Stimulated activated effector memory CD8-positive, alpha-beta T cell treated with anti-CD3 and anti-CD28 coated beads, Interleukin-12 subunit alpha, Interleukin-12 subunit beta, amount 100 ng/mL, for 72 hours (primary cell): Measurements from ENCODE around the gene CATSPERB.
"Not testable (repeated sequence)": the region's sequence is repeated elsewhere in the genome, so short reads cannot be mapped to it uniquely, and the experiment has no call there.

Experiments used
- ATAC-seq: fragments of 150-1000 bp; cut with Tn5 transposase; 2 replicates; pipeline ENCODE4 v1.10.0; 2021
- DNase-seq, 2 donors: peaks; one replicate each; pipeline ENCODE4 v3.0.0; 2021 to 2022; ENCODE audit warnings: low spot score in 2 of 2
- H3K27ac Mint-ChIP-seq: one replicate; pipeline ENCODE4 v1.8.0; 2022; ENCODE audit warnings: mild to moderate bottlenecking, mixed read lengths
- H3K36me3 Mint-ChIP-seq: one replicate; pipeline ENCODE4 v1.8.0; 2022; ENCODE audit warnings: mild to moderate bottlenecking, mixed read lengths
- H3K4me1 Mint-ChIP-seq: one replicate; pipeline ENCODE4 v1.8.0; 2022; ENCODE audit warnings: mixed read lengths
- H3K4me3 Mint-ChIP-seq: one replicate; pipeline ENCODE4 v1.8.0; 2022; ENCODE audit warnings: mild to moderate bottlenecking, mixed read lengths
- H3K9me3 Mint-ChIP-seq: one replicate; pipeline ENCODE4 v1.8.0; 2022; ENCODE audit warnings: mixed read lengths

The CATSPERB gene

DNA sequence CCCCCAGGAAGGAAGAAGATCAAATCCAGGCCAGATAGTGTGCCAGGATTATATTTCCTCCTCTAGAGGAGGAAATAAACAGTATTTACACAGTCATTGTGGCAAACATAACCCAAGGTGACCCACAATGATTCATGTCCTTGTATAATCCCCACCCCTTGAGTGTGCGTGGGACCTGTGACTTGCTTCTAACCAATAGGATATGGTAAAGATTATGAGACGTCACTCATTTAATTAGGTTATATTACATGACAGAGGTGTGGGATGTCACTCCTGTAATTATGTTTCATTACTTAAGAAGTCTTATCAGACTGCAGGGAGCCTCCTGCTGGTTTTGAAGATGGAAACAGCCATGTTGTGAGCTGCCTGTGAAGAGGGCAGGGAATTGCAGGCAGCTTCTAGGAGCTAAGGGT is 12.2 kb upstream of the CATSPERB start:
- Mint-ChIP-seq H3K36me3 (no peaks in the 10 kb centered on the region), H3K4me1 (no peaks in the 10 kb centered on the region), H3K27ac (peak overlapping the region; percentile 88), H3K9me3 (no peaks in the 10 kb centered on the region), H3K4me3 (no peak overlapping the region)
- DNase-seq (no peak), ATAC-seq (peak; percentile 97)

DNA sequence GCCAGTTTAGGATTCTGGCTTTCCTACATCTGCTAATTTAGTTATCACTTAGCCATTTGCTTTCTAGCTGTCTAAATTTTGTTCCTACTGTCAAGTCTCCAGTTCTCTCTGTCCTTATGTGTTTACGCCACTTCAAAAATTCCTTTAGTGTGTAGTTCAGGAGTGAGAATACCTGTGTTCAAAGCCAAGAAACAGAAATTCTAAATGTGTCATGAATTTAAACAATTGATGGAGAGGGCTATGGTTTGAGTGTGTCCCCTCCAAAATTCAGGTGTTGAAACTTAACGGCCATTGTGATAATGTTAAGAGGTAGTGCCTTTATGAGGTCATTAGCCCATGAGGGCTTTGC is 11.4 kb upstream of the CATSPERB start:
- no peak overlapping the region for H3K4me3 Mint-ChIP-seq
- DNase-seq (no peak), ATAC-seq (no peak)
- H3K36me3 Mint-ChIP-seq: no peaks in the 10 kb centered on the region
- no peaks in the 10 kb centered on the region for H3K9me3 Mint-ChIP-seq
- no peaks in the 10 kb centered on the region for H3K4me1 Mint-ChIP-seq
- H3K27ac Mint-ChIP-seq: peak overlapping the region; percentile 88

DNA sequence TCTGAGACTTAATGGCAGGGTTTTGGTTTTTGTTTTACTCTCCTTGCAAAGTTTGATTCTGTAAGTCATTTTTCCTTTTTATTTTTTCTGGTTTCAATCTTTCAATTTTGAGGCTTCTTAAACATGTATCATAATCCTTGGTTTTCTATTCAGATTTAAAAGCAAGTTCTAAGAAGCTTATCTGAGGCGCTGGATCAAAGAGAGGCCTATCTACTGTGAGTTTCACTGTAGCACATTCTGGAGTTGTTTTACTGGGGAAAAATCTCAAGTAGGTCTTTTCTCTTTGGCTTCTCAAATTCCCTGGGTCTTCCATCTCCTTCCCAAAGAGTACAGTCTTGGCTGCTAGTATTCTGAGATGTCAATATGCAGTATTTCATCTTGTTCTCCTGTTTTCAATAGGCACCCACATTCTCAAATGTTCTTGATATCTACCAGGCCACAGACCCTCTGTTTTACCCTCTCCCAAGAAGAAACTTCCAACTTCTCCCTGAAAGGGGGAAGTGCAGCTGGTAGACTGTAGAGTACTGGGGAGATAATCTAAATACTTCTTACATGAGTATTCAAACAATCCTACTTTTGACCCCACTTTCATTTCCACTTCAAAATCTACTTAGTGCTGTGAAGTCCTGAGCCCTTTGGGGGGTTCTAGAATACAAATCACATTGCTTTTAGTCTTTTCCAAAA is 10.9 kb upstream of the CATSPERB start:
- no peak for DNase-seq
- no peaks in the 10 kb centered on the region for H3K9me3 Mint-ChIP-seq
- H3K4me1 Mint-ChIP-seq: no peaks in the 10 kb centered on the region
- peak overlapping the region; percentile 88 for H3K27ac Mint-ChIP-seq
- ATAC-seq: no peak
- H3K36me3 Mint-ChIP-seq: no peaks in the 10 kb centered on the region
- H3K4me3 Mint-ChIP-seq: no peak overlapping the region

DNA sequence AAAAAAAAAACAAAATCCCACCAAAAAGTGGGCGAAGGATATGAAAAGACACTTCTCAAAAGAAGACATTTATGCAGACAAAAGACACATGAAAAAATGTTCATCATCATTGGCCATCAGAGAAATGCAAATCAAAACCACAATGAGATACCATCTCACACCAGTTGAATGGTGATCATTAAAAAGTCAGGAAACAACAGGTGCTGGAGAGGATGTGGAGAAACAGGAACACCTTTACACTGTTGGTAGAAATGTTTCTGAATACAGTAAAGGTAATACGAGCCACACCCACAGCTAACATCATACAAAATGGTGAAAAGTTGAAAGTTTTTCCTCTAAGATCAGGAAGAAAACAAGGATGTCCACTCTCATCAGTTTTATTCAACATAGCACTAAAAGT is 8.0 kb upstream of the CATSPERB start:
- H3K9me3 Mint-ChIP-seq, H3K36me3 Mint-ChIP-seq, ATAC-seq, H3K4me3 Mint-ChIP-seq, DNase-seq, H3K4me1 Mint-ChIP-seq, H3K27ac Mint-ChIP-seq: not testable (repeated sequence)

DNA sequence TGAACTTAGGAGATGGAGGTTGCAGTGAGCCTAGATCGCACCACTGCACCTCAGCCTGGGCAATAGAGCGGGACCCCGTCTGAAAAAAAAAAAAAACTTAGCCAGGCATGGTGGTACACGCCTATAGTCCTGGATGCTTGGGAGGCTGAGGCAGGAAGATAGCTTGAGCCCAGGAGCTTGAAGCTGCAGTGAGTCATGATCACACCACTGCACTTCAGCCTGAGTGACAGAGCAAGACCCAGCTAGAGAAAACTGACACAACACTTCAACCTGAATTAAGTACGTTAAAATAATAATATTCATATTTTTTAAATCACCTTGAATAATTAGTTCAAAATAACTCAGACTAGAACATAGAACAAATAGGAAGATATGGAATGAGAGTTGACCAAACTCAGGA is 5.7 kb upstream of the CATSPERB start:
- Mint-ChIP-seq H3K36me3 (no peaks in the 10 kb centered on the region), H3K4me1 (no peaks in the 10 kb centered on the region), H3K4me3 (no peak overlapping the region), H3K9me3 (no peaks in the 10 kb centered on the region), H3K27ac (no peak overlapping the region)
- DNase-seq (no peak), ATAC-seq (no peak)

DNA sequence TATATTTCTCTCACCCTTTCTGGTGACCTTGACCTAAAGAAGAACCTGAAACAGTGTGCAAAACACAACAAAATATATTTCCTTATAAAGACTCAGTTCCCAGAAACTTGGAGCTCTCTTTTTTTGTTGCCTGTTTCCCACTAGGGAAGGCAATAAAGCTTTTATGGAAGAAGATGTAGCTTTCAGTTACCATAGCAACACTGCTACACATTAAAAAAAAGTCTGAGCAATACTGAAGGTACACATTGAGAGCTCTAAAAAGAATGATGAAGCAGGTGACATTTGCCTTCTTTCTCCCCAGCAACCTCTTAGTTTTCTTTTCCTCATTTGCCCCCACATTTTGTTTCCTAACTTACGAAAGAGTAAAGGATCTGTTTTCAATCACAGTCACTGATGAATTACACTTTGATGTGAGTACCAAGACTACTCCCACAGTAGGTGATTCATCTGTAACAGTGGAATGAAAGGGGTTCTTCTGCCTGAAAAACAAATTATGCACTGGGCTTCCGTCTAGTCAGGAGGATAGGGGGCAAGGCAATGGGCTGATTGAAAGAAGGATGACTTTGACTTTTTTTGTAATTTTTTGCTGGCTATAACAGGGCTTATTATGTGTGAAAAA is 1.1 kb upstream of the CATSPERB start:
- ATAC-seq: no peak

DNA sequence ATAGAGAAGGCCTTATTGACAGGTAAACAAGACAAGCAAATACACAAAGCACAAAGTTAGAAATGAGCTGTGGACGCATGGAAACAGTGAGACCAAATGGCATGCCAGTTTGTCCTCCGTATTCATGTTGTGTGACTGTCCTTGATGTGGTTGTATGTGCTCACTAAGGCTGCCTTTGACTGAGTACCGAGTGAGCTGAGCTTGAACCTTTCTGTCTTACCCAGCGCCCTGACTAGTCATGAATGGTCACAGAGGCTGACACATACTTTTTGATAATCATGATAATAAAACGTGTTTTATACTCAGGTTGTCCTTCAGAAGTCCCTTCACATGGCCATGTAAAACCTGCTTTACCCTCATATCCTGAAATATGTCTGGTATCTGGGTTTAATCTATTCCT is 553 bp upstream of the CATSPERB start:
- ATAC-seq (no peak), DNase-seq (no peak)
- Mint-ChIP-seq H3K4me3 (no peak overlapping the region), H3K27ac (no peak overlapping the region), H3K36me3 (no peaks in the 10 kb centered on the region), H3K9me3 (no peaks in the 10 kb centered on the region), H3K4me1 (no peaks in the 10 kb centered on the region)

More for the DNA sequence above, 1.1 kb upstream of the CATSPERB start:
- H3K36me3 Mint-ChIP-seq: no peaks in the 10 kb centered on the region
- H3K27ac Mint-ChIP-seq: no peak overlapping the region
- DNase-seq: no peak
- no peak overlapping the region for H3K4me3 Mint-ChIP-seq
- no peaks in the 10 kb centered on the region for H3K9me3 Mint-ChIP-seq
- H3K4me1 Mint-ChIP-seq: no peaks in the 10 kb centered on the region

DNA sequence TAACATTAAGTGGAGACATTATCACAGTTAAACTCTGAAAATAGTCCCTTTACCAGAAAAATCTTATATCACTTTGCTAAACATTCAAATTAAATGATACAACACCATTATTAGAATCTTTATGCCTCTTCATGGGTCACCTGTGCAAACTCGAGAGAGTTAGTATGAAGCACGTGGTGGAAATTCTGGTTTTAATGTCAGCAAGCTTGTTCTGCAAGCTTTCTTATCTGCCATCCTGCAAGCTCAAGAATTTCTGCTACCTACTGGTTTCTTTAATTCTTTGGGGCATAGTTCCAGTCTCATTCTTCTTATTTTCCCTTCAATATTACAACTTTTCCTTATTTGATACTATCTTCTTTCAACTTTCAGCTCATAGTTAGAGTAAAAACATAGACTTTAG is 868 bp downstream of the CATSPERB start:
- no peak for ATAC-seq
- no peak for DNase-seq
- H3K4me1 Mint-ChIP-seq: no peaks in the 10 kb centered on the region
- no peak overlapping the region for H3K27ac Mint-ChIP-seq
- H3K4me3 Mint-ChIP-seq: no peak overlapping the region
- no peaks in the 10 kb centered on the region for H3K36me3 Mint-ChIP-seq
- H3K9me3 Mint-ChIP-seq: no peaks in the 10 kb centered on the region

DNA sequence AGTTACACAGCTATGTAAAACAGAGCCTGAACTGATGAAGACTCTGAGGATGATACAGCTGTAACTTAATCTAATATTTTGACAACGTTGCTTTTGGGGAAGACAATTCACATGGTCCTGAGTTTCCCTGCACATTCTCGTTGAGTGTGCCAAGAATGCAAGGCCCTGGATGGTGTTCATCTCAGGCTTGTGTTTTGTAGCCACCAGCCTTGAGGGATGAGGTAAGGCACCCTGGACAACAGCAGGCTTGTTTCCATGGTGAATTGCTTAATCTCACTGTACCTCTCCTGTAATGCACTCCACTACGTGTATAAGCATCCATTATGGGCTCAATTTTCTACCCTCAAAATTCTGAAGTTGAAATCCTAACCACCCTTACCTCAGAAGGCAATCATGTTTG is 2.1 kb downstream of the CATSPERB start:
- Mint-ChIP-seq H3K4me3 (no peak overlapping the region), H3K4me1 (no peaks in the 10 kb centered on the region), H3K9me3 (no peaks in the 10 kb centered on the region), H3K27ac (no peak overlapping the region), H3K36me3 (no peaks in the 10 kb centered on the region)
- no peak for DNase-seq
- no peak for ATAC-seq

DNA sequence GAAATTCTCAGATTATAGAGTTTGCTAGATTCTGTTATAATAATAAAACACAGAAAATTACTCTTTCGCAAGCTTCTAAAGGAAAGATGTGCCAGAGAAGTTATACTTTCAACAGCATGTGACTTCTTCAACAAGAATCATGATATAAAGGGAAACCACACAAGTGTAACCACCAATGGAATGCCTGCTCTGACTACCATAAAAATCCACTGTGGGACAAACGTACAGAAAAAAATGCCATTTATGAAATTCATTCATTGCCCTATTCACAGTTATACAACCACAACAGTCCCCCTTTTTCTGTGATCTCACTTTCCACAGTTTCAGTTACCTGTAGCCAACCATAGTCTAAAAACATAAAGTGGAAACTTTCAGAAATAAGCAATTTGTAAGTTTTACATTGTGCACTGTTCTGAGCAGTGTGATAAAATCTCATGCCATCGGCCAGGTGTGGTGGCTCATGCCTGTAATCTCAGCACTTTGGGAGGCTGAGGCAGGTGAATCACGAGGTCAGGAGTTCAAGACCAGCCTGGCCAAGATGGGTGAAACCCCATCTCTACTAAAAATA is 3.2 kb downstream of the CATSPERB start:
- H3K4me3 Mint-ChIP-seq: no peak overlapping the region
- H3K9me3 Mint-ChIP-seq: no peaks in the 10 kb centered on the region
- no peaks in the 10 kb centered on the region for H3K4me1 Mint-ChIP-seq
- ATAC-seq: no peak
- no peak overlapping the region for H3K27ac Mint-ChIP-seq
- no peak for DNase-seq
- no peaks in the 10 kb centered on the region for H3K36me3 Mint-ChIP-seq

DNA sequence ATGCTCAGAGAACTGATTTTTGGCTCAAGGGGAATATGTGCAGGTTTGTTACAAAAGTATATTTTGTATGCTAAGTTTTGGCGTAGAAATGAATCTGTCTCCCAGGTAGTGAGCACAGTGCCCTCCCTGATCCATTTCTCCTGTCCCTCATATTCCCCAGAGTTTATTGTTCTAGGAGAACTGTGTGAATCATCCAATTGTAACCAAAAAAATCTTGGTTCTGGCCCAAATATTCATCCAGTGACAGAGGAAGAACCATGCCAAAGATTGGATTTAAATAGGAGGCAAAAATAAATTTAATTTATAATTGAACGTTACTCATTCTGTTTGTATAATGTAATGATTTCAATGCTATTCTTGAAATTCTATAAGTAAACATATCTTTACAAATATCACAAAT is 4.8 kb downstream of the CATSPERB start:
- H3K9me3 Mint-ChIP-seq: no peaks in the 10 kb centered on the region
- no peaks in the 10 kb centered on the region for H3K4me1 Mint-ChIP-seq
- no peak overlapping the region for H3K27ac Mint-ChIP-seq
- no peak overlapping the region for H3K4me3 Mint-ChIP-seq
- no peaks in the 10 kb centered on the region for H3K36me3 Mint-ChIP-seq
- no peak for ATAC-seq
- DNase-seq: no peak

DNA sequence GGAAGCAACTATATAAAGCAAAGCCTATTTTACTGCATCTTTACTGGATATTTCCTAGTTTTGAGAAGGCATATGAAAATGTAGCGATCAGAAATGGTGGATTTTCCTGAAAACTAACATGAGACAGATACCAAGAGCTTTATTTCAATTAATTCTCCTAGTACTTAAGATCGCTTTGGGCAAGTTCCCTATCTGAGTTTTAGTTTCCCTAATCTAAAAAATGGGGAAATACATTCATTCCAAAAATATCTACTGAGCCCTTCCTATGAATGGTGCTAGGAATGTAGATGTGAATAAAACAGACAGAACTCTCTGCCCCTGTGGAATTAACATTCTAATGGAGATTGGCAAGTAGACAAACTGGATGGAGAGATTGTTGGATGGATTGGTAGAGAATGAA is 8.4 kb downstream of the CATSPERB start:
- Mint-ChIP-seq H3K4me1 (no peaks in the 10 kb centered on the region), H3K9me3 (no peaks in the 10 kb centered on the region), H3K27ac (no peak overlapping the region), H3K4me3 (no peak overlapping the region), H3K36me3 (no peaks in the 10 kb centered on the region)
- ATAC-seq: no peak
- no peak for DNase-seq

DNA sequence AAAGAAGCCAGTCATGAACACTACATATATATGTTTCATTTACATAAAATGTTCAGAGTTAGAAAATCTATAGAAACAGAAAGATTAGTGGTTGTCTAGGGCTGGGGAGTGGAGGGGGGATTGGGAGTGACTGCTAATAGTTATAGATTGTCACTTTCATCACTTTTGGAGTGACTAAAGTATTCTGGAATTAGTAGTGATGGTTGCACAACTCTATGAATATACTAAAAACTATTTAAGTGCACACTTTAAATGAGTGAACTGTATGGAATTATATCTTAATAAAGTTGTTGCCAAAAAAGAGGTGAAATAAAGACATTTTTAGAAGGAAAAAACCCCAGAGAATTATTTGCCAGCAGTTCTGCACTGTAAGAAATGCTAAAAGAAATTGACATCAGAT is 9.5 kb downstream of the CATSPERB start:
- H3K4me3 Mint-ChIP-seq: no peak overlapping the region
- no peaks in the 10 kb centered on the region for H3K36me3 Mint-ChIP-seq
- H3K9me3 Mint-ChIP-seq: no peaks in the 10 kb centered on the region
- H3K27ac Mint-ChIP-seq: no peak overlapping the region
- DNase-seq (no peak), ATAC-seq (no peak)
- no peaks in the 10 kb centered on the region for H3K4me1 Mint-ChIP-seq

DNA sequence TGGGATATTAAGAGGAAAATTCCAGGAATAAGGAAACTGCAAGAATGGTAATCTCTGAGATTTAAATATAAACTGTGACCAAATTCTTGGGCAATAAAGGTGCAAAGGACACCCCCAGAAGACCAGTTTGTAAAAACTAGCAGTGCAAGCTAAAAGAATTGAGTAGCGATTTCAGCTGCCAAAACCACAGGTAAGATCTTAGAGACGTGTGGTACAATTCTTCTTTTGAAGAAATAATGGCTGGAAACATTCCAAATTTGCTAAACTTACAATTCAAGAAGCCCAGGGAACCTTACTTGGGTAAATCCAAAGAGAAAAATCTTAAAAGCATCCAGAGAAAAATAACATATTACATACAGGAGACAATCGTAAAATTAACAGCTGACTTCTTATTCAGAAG is 12.0 kb downstream of the CATSPERB start:
- no peaks in the 10 kb centered on the region for H3K9me3 Mint-ChIP-seq
- no peaks in the 10 kb centered on the region for H3K4me1 Mint-ChIP-seq
- H3K4me3 Mint-ChIP-seq: no peak overlapping the region
- DNase-seq: no peak
- no peak for ATAC-seq
- H3K36me3 Mint-ChIP-seq: no peaks in the 10 kb centered on the region
- H3K27ac Mint-ChIP-seq: no peak overlapping the region

DNA sequence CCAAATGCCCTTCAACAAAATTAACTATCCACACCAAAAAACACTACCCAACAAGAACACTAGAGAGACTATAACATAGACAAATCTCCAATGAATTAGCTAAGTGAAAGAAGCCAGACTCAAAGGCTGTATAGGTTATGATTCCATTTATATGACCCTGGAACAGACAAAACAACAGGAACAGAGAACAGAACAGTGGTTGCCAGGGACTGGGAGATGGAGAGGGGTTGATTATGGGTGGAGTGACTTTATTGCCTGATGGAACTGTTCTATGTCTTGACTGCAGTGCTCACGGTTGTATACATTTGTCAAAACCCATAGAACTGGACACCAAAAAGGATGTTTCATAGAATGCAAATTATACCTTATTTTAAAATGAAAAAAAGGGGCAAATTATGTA is 14.9 kb downstream of the CATSPERB start:
- H3K4me3 Mint-ChIP-seq: no peak overlapping the region
- no peak overlapping the region for H3K27ac Mint-ChIP-seq
- DNase-seq (no peak), ATAC-seq (no peak)
- H3K4me1 Mint-ChIP-seq: no peaks in the 10 kb centered on the region
- H3K36me3 Mint-ChIP-seq: no peaks in the 10 kb centered on the region
- H3K9me3 Mint-ChIP-seq: no peaks in the 10 kb centered on the region

DNA sequence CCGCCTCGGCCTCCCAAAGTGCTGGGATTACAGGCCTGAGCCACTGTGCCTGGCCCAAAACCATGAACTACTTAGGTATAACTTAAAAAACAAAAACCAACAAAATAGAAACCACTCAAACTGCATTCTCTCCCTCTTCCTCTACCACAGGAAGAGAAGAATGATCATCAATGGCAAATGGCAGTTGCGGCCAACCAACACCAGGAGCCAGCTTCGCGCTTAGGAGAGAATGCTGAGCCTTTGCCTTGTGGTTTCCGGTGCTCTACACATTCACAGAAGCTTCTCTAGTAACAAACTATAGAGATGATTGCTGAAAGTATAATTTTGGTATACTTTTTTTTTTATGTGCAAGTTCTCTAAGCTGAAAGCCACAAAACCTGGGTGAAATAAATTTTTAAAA is 17.1 kb downstream of the CATSPERB start:
- ATAC-seq (peak; percentile 84), DNase-seq (no peak)
- peak overlapping the region; percentile 50 for H3K4me3 Mint-ChIP-seq
- no peaks in the 10 kb centered on the region for H3K9me3 Mint-ChIP-seq
- no peaks in the 10 kb centered on the region for H3K36me3 Mint-ChIP-seq
- no peaks in the 10 kb centered on the region for H3K4me1 Mint-ChIP-seq
- H3K27ac Mint-ChIP-seq: peak overlapping the region; percentile 82
